ENCODE data around the gene PRKCB. TPM values are rescaled to one million over a fixed set of nuclear protein-coding genes. Genes with fewer than 3 reads are reported as not detected.
A peak's percentile ranks its signal among the peaks of the same experiment; 100 is the strongest.

The PRKCB gene
- total RNA-seq, 3 donors from 2014 or later: 41.4 to 66.8 (median 63.3) TPM

- no peak for DNase-seq
- no peaks in the 10 kb centered on the region for H3K36me3 Mint-ChIP-seq (ENCODE audit: insufficient read depth)
- peak; percentile 41 to 42 for ATAC-seq
These were observed 9.2 kb upstream of the PRKCB start for GRCh38 chr16:23826528-23827045.

GRCh38 chr16:23827057-23827456, 8.7 kb upstream of the PRKCB start:
- H3K4me3 Mint-ChIP-seq: peak overlapping the region; percentile 53
- H3K9me3 Mint-ChIP-seq: peaks cover 7% of the 10 kb centered on the region
- no peaks in the 10 kb centered on the region for H3K36me3 Mint-ChIP-seq (ENCODE audit: insufficient read depth)
- DNase-seq: no peak
- peak; percentile 95 to 96 for ATAC-seq
- peaks cover 44% of the 10 kb centered on the region for H3K4me1 Mint-ChIP-seq (ENCODE audit: low read depth)
- no peaks in the 10 kb centered on the region for H3K27me3 Mint-ChIP-seq (ENCODE audit: low read depth)

More at GRCh38 chr16:23826528-23827045, 9.2 kb upstream of the PRKCB start:
- Mint-ChIP-seq H3K4me3 (peak overlapping the region; percentile 53), H3K27me3 (ENCODE audit: low read depth) (no peaks in the 10 kb centered on the region), H3K9me3 (peaks cover 7% of the 10 kb centered on the region), H3K4me1 (ENCODE audit: low read depth) (peaks cover 44% of the 10 kb centered on the region)

DNA sequence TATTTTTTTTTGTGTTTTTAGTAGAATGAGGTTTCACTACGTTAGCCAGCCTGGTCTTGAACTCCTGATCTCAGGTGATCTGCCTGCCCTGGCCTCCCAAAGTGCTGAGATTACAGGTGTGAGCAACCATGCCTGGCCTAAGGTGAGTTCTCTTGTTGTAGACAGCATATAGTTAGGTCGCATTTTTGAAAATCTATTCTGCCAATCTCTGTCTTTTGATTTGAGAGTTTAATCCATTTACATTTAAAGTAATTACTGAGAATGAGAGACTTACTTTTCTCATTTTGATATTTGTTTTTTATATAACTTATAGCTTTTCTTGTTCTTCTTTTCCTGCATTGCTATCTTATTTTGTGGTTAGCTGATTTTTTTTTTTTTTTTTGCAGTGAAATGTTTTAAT, 6.3 kb upstream of the PRKCB start:
- Mint-ChIP-seq H3K4me1 (ENCODE audit: low read depth) (peaks cover 48% of the 10 kb centered on the region), H3K27me3 (ENCODE audit: low read depth) (no peaks in the 10 kb centered on the region), H3K4me3 (no peak overlapping the region), H3K36me3 (ENCODE audit: insufficient read depth) (no peaks in the 10 kb centered on the region), H3K9me3 (peaks cover 7% of the 10 kb centered on the region)
- ATAC-seq: no peak
- no peak for DNase-seq

DNA sequence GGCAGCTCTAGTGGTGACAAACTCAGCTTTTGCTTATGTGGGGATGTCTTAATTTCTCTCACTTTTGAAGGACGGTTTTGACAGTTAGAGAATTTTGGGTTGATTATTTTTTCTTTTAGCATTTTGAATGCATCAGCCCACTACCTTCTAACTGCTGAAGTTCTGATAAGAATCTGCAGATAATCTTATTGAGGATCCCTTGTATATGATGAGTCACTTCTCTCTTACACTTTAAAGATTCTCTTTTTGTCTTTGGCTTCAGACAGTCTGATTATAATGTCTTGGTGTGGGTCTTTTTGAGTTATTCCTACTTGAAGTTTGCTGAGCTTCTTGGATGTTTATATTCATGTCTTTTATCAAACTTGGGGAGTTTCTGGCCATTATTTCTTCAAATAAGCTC, 5.5 kb upstream of the PRKCB start:
- Mint-ChIP-seq H3K27me3 (ENCODE audit: low read depth) (no peaks in the 10 kb centered on the region), H3K9me3 (peaks cover 7% of the 10 kb centered on the region), H3K4me3 (no peak overlapping the region), H3K4me1 (ENCODE audit: low read depth) (peaks cover 49% of the 10 kb centered on the region), H3K36me3 (ENCODE audit: insufficient read depth) (no peaks in the 10 kb centered on the region)
- DNase-seq (no peak), ATAC-seq (no peak)

- H3K4me1 Mint-ChIP-seq (ENCODE audit: low read depth): peaks cover 37% of the 10 kb centered on the region
- DNase-seq (no peak), ATAC-seq (no peak)
- peaks cover 7% of the 10 kb centered on the region for H3K9me3 Mint-ChIP-seq
- peaks cover 3% of the 10 kb centered on the region for H3K36me3 Mint-ChIP-seq (ENCODE audit: insufficient read depth)
- H3K4me3 Mint-ChIP-seq: no peak overlapping the region
- H3K27me3 Mint-ChIP-seq (ENCODE audit: low read depth): no peaks in the 10 kb centered on the region
These were observed 2.9 kb upstream of the PRKCB start for GRCh38 chr16:23832882-23833281.

- peak overlapping the region; percentile 52 for H3K4me3 Mint-ChIP-seq
These were observed 2.3 kb upstream of the PRKCB start for GRCh38 chr16:23833504-23833903.

DNA sequence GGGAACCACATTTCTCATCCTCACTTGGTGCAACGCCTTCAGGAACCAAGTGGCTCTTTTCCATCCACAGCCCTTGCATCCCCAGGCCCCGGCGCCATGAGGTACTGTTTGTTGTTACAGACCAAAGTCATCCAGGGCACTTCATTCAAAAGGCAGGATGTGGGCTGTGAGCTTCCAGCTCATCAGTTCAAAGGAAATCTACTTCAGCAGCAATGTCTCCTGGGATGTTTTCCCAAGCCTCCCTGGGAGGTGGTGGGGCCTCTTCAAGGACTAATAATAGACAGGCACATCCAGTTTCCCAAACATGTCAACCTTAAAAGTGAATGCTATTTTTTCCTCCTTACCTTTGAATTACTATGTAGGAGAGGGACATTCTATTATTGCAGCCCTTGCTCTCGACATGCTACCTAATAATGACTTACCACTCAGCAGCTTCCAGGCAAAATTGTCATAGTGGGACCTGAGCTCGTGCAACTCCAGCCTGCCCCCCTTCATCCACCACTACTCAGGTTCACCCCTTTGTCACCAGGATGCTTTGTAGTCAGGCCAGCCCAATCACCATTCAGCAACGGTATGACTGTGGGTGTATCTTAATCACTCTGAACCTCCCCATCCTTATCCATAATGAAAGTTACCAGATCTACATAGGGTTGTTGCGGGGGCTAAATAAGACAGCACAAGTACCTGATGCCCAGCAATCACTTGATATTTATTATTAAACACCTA, 1.7 kb upstream of the PRKCB start:
- Mint-ChIP-seq H3K36me3 (ENCODE audit: insufficient read depth) (peaks cover 8% of the 10 kb centered on the region), H3K27me3 (ENCODE audit: low read depth) (no peaks in the 10 kb centered on the region), H3K4me1 (ENCODE audit: low read depth) (peaks cover 43% of the 10 kb centered on the region), H3K9me3 (peaks cover 7% of the 10 kb centered on the region), H3K4me3 (peak overlapping the region; percentile 86)
- DNase-seq: no peak
- ATAC-seq: no peak

More at GRCh38 chr16:23833504-23833903, 2.3 kb upstream of the PRKCB start:
- ATAC-seq (no peak), DNase-seq (no peak)
- Mint-ChIP-seq H3K9me3 (peaks cover 7% of the 10 kb centered on the region), H3K36me3 (ENCODE audit: insufficient read depth) (peaks cover 4% of the 10 kb centered on the region), H3K4me1 (ENCODE audit: low read depth) (peaks cover 40% of the 10 kb centered on the region), H3K27me3 (ENCODE audit: low read depth) (no peaks in the 10 kb centered on the region)

DNA sequence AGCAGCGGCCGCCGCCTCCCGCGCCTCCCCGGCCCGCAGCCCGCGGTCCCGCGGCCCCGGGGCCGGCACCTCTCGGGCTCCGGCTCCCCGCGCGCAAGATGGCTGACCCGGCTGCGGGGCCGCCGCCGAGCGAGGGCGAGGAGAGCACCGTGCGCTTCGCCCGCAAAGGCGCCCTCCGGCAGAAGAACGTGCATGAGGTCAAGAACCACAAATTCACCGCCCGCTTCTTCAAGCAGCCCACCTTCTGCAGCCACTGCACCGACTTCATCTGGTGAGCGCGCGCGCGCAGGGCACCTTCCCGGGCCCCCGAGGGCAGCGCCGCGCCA, 258 bp downstream of the PRKCB start:
- ATAC-seq (peak in 1 of 2 donors; percentile 47), DNase-seq (peak; percentile 21)
- peaks cover 2% of the 10 kb centered on the region for H3K9me3 Mint-ChIP-seq
- peaks cover 61% of the 10 kb centered on the region for H3K4me1 Mint-ChIP-seq (ENCODE audit: low read depth)
- H3K4me3 Mint-ChIP-seq: peak overlapping the region; percentile 97
- no peaks in the 10 kb centered on the region for H3K27me3 Mint-ChIP-seq (ENCODE audit: low read depth)
- peaks cover 19% of the 10 kb centered on the region for H3K36me3 Mint-ChIP-seq (ENCODE audit: insufficient read depth)

GRCh38 chr16:23836404-23837311, 875 bp downstream of the PRKCB start:
- Mint-ChIP-seq H3K36me3 (ENCODE audit: insufficient read depth) (peaks cover 19% of the 10 kb centered on the region), H3K4me3 (peak overlapping the region; percentile 97), H3K9me3 (no peaks in the 10 kb centered on the region), H3K4me1 (ENCODE audit: low read depth) (peaks cover 61% of the 10 kb centered on the region), H3K27me3 (ENCODE audit: low read depth) (no peaks in the 10 kb centered on the region)
- ATAC-seq (peak; percentile 39 to 43), DNase-seq (peak; percentile 51)

DNA sequence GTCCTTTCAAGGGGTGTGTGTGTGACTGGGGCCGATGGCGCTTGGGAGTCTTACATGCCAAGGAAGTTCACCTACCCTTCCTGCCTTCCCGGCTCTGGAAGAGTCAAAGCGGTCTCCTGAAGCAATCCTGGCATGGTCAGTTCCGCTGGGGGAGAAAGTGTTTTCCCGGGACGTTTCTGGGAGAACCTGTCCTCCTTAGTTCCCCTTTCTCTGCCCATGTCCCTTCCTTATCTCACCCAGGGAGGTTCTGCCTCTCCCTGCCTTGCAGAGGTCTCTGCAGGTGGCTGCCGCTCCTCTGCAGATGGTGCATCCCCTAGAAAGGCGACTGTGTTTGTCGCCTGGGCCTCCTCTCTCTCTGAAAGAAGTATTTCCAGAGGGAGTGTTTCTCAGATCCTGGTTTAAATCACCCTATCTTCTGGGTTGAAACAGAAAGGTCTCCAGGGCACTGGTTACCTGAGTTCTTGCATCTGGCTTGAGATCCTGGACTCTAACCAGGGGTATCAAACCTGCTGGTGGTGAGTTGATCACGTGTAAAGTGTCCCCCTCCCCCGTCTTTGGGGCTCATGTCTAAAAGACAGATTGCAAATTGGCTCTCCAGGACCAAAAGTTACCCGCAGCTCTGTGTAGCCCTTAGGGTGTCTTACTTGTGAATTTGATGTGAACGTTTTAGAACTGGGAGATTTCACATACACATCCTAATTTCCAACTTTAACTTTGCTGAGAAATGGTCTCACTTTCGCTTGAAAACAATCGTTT, 1.9 kb downstream of the PRKCB start:
- peaks cover 71% of the 10 kb centered on the region for H3K4me1 Mint-ChIP-seq (ENCODE audit: low read depth)
- ATAC-seq (no peak), DNase-seq (no peak)
- no peaks in the 10 kb centered on the region for H3K27me3 Mint-ChIP-seq (ENCODE audit: low read depth)
- H3K9me3 Mint-ChIP-seq: no peaks in the 10 kb centered on the region
- H3K4me3 Mint-ChIP-seq: peak overlapping the region; percentile 97
- peaks cover 21% of the 10 kb centered on the region for H3K36me3 Mint-ChIP-seq (ENCODE audit: insufficient read depth)

GRCh38 chr16:23838485-23839142, 2.8 kb downstream of the PRKCB start:
- Mint-ChIP-seq H3K4me3 (peak overlapping the region; percentile 97), H3K9me3 (no peaks in the 10 kb centered on the region), H3K27me3 (ENCODE audit: low read depth) (no peaks in the 10 kb centered on the region), H3K36me3 (ENCODE audit: insufficient read depth) (peaks cover 23% of the 10 kb centered on the region), H3K4me1 (ENCODE audit: low read depth) (peaks cover 74% of the 10 kb centered on the region)
- ATAC-seq: no peak
- DNase-seq: no peak

DNA sequence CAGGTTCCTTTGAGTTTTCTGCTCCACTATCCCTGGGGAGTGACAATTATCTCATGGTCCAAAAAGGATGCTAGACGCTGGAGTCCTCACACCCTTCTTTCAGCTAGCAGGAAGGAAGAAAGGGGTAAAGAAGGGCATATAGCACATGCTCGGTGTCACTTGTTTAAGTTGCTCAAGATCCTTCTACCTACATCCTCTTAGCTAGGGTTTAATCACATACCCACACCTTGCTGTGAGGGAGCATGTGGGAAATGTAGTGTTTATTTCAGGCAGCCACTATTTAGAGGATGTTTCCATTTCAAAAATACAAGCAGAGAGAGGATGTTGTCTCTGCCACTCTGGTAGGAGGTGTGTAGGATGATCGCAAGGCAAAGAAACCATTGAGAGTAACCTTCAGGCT, 4.5 kb downstream of the PRKCB start:
- no peaks in the 10 kb centered on the region for H3K27me3 Mint-ChIP-seq (ENCODE audit: low read depth)
- DNase-seq: no peak
- ATAC-seq: no peak
- H3K36me3 Mint-ChIP-seq (ENCODE audit: insufficient read depth): peaks cover 33% of the 10 kb centered on the region
- H3K4me1 Mint-ChIP-seq (ENCODE audit: low read depth): peaks cover 72% of the 10 kb centered on the region
- H3K4me3 Mint-ChIP-seq: peak overlapping the region; percentile 25
- H3K9me3 Mint-ChIP-seq: no peaks in the 10 kb centered on the region

DNA sequence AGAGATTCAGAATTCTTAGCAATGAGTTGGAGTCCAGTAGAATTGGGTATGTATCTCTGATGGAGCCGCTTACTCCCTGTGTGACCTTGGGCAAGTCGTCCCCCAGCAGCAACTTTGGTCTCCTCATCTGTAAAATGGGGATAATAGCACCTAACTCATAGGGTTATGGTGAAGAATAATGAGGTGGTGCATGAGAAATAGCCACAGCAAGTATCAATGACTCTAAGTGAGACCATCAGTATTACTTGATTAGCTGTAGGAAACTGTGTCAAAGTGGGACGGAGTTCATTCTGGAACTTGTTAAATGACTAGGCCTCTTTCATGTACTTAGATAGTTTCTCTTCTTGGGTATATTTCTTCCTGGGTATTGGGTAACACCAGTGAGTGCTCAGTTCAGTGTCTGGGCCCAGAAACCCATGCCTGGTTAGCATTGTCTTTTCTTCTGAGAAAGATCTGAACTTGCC, 6.4 kb downstream of the PRKCB start:
- Mint-ChIP-seq H3K4me1 (ENCODE audit: low read depth) (peaks cover 82% of the 10 kb centered on the region), H3K4me3 (peak overlapping the region; percentile 32), H3K9me3 (no peaks in the 10 kb centered on the region), H3K27me3 (ENCODE audit: low read depth) (no peaks in the 10 kb centered on the region), H3K36me3 (ENCODE audit: insufficient read depth) (peaks cover 38% of the 10 kb centered on the region)
- DNase-seq (no peak), ATAC-seq (peak; percentile 87 to 94)

All from activated T-cell treated with anti-CD3 and anti-CD28 coated beads, Interleukin-2, amount 50 U/mL, for 4 hours (primary cell).